GM12872 (cell line): Measurements from ENCODE around the gene ANTXR2.

Source experiments
- TF ChIP-seq, protein P1 (sequence below): IDR thresholded peaks from 3 replicates; pipeline ENCODE4 v1.5.1; 2011; ENCODE audit warnings: low read depth, mild to moderate bottlenecking, low read length, moderate library complexity; ENCODE audit not compliant: insufficient read depth

Gene ANTXR2

DNA sequence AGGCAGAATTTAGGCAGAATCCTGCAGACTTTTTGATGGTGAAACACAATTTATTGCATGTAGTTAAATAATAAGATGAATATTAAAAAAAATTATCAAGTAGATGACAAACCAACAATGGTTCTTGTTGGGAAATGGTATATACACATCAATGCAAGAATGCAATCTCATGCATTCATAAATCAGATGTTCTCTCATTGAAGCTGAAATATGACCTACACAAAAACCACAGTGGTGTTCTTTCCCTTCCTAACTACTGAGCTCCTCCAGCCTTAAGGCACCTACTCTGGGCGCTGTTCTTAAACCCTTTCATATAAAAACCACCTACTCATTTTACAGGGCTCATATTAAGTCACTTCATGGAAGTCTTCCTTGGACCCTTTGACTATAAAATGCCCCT lies 64.1 kb downstream of the ANTXR2 start:
- TF ChIP-seq, protein P1, sequence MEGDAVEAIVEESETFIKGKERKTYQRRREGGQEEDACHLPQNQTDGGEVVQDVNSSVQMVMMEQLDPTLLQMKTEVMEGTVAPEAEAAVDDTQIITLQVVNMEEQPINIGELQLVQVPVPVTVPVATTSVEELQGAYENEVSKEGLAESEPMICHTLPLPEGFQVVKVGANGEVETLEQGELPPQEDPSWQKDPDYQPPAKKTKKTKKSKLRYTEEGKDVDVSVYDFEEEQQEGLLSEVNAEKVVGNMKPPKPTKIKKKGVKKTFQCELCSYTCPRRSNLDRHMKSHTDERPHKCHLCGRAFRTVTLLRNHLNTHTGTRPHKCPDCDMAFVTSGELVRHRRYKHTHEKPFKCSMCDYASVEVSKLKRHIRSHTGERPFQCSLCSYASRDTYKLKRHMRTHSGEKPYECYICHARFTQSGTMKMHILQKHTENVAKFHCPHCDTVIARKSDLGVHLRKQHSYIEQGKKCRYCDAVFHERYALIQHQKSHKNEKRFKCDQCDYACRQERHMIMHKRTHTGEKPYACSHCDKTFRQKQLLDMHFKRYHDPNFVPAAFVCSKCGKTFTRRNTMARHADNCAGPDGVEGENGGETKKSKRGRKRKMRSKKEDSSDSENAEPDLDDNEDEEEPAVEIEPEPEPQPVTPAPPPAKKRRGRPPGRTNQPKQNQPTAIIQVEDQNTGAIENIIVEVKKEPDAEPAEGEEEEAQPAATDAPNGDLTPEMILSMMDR: no peak

DNA sequence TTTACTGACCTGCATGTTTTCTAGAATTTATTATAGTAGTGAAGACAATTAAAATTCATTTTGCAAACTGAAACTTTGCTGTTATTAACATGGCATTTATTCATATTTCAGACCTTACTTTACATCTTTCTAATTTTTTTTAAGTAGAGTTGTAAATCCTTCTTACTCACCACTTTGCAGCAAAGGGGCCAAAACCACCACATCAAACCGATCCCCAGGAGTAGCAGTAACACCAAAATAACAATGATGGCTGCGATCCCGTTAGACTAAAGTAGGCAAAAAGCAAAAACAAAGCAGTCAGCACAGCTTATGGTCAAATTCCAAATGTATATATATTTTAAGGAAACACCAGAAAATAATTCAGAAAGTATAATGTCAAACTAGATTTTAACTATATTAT lies 64.7 kb downstream of the ANTXR2 start:
- TF ChIP-seq, protein P1: no peak

DNA sequence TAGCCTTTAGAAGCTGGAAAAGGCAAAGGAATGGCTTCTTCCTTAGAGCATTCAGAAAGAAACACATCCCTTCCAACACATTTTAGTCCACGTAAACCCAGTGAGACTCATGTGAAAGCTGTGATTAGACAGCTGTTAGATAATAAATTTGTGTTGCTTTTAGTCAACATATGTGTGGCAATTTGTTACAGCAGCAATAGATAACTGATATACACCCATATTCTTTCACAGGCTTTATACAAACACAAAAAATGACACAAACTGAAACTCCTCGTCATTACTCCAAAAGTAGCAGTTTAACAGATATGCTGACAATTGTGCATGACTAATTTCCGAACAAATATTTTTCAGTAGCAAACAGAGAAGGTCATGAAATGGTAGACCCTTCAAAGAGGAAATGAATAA lies 65.3 kb downstream of the ANTXR2 start:
- TF ChIP-seq, protein P1: no peak

DNA sequence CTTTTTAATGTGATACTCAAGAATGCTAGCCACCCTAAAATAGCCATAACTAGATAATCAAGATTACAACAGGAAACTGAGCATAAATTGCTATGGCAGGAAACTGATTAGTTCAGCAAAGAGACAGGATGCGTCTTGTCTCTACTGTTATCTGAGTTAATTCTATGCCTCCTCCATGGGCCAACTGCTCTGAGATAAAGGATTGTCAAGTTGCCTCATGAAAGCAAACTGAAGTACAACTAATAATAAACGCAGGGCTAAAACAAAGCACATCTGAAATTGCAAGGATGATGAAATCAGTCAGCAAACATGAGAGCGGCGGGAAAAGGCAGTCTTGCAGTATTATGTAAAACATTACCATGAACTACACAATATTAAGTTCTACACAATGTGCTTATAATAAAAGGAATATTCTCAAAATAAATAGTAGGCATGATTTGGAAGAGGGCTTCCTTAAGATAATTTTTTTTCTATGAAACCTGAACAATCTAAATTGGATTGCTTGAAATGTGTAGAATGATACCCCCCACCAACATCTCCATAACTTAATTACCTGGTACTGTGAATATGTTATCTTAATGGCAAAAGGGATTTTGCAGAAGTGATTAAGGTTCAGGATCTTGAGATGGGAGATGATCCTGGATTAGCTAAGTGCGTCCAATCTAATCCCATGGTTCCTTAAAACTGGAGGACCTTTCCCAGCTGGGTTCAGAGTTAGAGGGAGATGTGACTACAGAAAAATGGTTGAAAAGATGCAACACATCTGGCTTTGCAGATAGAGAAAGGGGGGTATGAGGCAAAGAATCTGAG lies 65.9 kb downstream of the ANTXR2 start:
- TF ChIP-seq, protein P1: no peak

DNA sequence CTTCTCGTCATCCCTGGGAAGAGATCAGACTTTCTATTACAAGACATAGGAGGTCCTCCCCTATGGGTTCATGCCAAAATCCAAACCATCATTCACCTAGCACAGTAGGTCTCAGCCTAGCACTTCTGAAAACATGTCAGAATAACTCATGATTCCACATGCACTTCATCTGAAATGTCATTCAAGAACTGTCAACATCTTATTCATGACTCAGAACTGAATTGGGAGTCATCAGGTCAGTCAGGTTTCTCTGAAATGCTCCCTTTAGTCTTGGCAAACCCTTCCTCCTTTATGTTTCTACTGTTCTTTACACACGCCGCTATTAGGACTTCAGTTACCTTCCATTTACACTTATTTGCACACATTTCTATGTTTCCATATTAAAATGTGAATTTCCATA lies 67.2 kb downstream of the ANTXR2 start:
- TF ChIP-seq, protein P1: no peak

DNA sequence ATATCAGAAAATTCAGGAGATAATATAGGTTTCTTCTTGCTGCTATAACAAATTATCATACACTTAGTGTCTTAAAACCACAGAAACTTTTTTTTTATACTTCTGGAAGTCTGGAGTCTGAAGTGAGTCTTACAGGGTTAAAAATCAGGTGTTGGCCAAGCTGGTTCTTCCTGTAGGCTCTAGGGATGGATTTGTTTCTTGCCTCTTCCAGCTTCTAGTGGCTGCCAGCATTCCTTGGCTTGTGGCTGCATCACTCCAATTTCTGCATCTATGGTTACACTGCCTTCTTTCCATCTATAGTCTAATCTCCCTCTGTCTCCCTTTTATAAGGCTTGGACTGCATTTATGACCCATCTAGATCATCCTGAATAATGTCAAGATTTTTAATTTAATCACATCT lies 68.7 kb downstream of the ANTXR2 start:
- TF ChIP-seq, protein P1: no peak

DNA sequence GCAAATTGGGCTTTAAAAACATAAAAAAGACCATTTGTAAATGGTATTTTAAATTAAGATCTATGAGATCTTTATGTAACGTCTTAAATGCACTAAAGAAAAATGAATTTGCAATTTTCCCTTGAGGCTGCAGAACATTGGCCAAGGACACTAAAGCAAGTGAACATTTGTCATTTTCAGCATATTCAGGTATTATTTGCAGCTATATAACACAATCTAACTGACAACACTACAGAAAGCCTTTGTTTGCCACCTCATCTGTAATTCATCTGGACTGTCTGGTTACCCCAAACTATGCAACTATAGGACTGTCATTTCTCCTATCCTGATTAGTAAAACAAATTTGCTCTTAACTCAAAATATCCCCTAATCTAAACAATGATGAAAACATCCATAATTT lies 74.8 kb downstream of the ANTXR2 start:
- TF ChIP-seq, protein P1: no peak

DNA sequence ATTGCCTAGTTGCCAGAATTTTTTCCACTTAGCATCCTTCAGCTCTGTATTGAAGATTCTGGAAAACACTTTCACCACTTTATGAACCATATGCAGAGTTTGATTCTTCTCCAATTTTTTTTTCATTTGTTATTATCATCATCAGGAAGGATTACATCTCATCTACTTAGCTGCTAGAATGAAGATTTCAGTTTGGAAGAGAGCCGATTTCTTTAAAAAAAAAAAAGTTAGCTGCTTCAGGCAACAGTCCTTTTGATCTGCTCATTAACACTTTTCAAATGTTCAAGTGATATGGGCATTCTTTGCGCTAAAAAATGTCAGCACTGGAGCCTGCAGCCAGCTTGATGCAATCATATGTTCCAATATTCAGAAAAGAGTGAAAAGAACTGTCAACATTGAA lies 76.2 kb downstream of the ANTXR2 start:
- TF ChIP-seq, protein P1: no peak
